ENCODE results near the gene SASH1. TPM values are rescaled to one million over a fixed set of nuclear protein-coding genes. Genes with fewer than 3 reads are reported as not detected.

Gene SASH1
- total RNA-seq, 1 donor from 2014 or later = 31.8 TPM

- ATAC-seq (peak; percentile 56), DNase-seq (no peak)
- intact Hi-C loops (cut with micrococcal nuclease) = no loop called here
Observed at GRCh38 chr6:148507774-148508173, 165.1 kb downstream of the SASH1 start.

- DNase-seq (no peak), ATAC-seq (peak; percentile 54)
- intact Hi-C loops (cut with micrococcal nuclease) = no loop called here
Observed at GRCh38 chr6:148508401-148509041, 165.9 kb downstream of the SASH1 start.

GRCh38 chr6:148509119-148509799 lies 166.6 kb downstream of the SASH1 start:
- ATAC-seq (no peak), DNase-seq (no peak)
- intact Hi-C loops (cut with micrococcal nuclease) = no loop called here

- intact Hi-C loops (cut with micrococcal nuclease) = no loop called here
- DNase-seq = peak; percentile 79
- ATAC-seq = peak; percentile 67
Observed at GRCh38 chr6:148509800-148510581, 167.4 kb downstream of the SASH1 start.

- DNase-seq (peak; percentile 55), ATAC-seq (peak; percentile 72)
- intact Hi-C loops (cut with micrococcal nuclease) = no loop called here
Observed at GRCh38 chr6:148513145-148514071, 170.8 kb downstream of the SASH1 start.

GRCh38 chr6:148514091-148514845 lies 171.6 kb downstream of the SASH1 start:
- DNase-seq (no peak), ATAC-seq (no peak)
- intact Hi-C loops (cut with micrococcal nuclease) = no loop called here

- intact Hi-C loops (cut with micrococcal nuclease) = no loop called here
- no peak for DNase-seq
- no peak for ATAC-seq
Observed at GRCh38 chr6:148516217-148516616, 173.6 kb downstream of the SASH1 start.

GRCh38 chr6:148516617-148517016 lies 174.0 kb downstream of the SASH1 start:
- no peak for DNase-seq
- intact Hi-C loops (cut with micrococcal nuclease) = no loop called here
- no peak for ATAC-seq

- DNase-seq = no peak
- intact Hi-C loops (cut with micrococcal nuclease) = no loop called here
- ATAC-seq = no peak
Observed at GRCh38 chr6:148517470-148517869, 174.8 kb downstream of the SASH1 start.

GRCh38 chr6:148518511-148519156 lies 176.0 kb downstream of the SASH1 start:
- ATAC-seq (peak; percentile 79), DNase-seq (peak; percentile 62)
- intact Hi-C loops (cut with micrococcal nuclease) = no loop called here

GRCh38 chr6:148520109-148520841 lies 177.6 kb downstream of the SASH1 start:
- intact Hi-C loops (cut with micrococcal nuclease) = no loop called here
- DNase-seq (no peak), ATAC-seq (no peak)

- DNase-seq (no peak), ATAC-seq (peak; percentile 16)
- intact Hi-C loops (cut with micrococcal nuclease) = no loop called here
Observed at GRCh38 chr6:148521158-148521557, 178.5 kb downstream of the SASH1 start.

GRCh38 chr6:148521586-148521985 lies 178.9 kb downstream of the SASH1 start:
- intact Hi-C loops (cut with micrococcal nuclease) = no loop called here
- ATAC-seq (no peak), DNase-seq (no peak)

- DNase-seq = no peak
- ATAC-seq = no peak
- intact Hi-C loops (cut with micrococcal nuclease) = no loop called here
Observed at GRCh38 chr6:148523048-148523447, 180.4 kb downstream of the SASH1 start.

GRCh38 chr6:148523551-148523950 lies 180.9 kb downstream of the SASH1 start:
- intact Hi-C loops (cut with micrococcal nuclease) = no loop called here
- ATAC-seq (no peak), DNase-seq (no peak)

GRCh38 chr6:148524471-148524882 lies 181.8 kb downstream of the SASH1 start:
- ATAC-seq (peak; percentile 7), DNase-seq (no peak)
- intact Hi-C loops (cut with micrococcal nuclease) = no loop called here

- DNase-seq = no peak
- peak; percentile 10 for ATAC-seq
- intact Hi-C loops (cut with micrococcal nuclease) = no loop called here
Observed at GRCh38 chr6:148524976-148525375, 182.3 kb downstream of the SASH1 start.

Data from left ventricle myocardium superior (tissue), 1 donor.